ENCODE results near the gene PCNA. TPM values are rescaled to one million over a fixed set of nuclear protein-coding genes. Genes with fewer than 3 reads are reported as not detected.

The PCNA gene
- total RNA-seq, 4 donors from 2014 or later, result 18.3 to 56.7 (median 38.2) TPM

- Histone ChIP-seq H3K9me3 (no peaks in the 10 kb centered on the region), H3K27me3 (no peaks in the 10 kb centered on the region), H3K4me3 (no peak overlapping the region), H3K27ac (no peak overlapping the region), H3K4me1 (peaks cover 13 to 20% (median 16%) of the 10 kb centered on the region in 4 donors), H3K36me3 (no peaks in the 10 kb centered on the region)
- intact Hi-C loops (cut with DNase I; ENCODE audit: low total_unique reads), result no loop called here
- no peak for DNase-seq
- WGBS, 2 donors (ENCODE audit: low coverage in 1 of 2), result 77% methylated on average over 8 of the region's 8 CpGs; no CpG with 5 or more reads in 1 of the 2 donors
- in situ Hi-C loops (cut with MboI; ENCODE audit: low pct_ligation_motif_present in 1 of 4, low pct_unique_long_range_greater_than_20kb in 1 of 4, low sequenced_read_pairs in 3 of 4), result no loop called here
- TF ChIP-seq POLR2A (IDR thresholded peaks at IDR 0.05) (no peak), EP300 (IDR thresholded peaks at IDR 0.05; ENCODE audit: low read depth) (no peak), POLR2AphosphoS5 (IDR thresholded peaks at IDR 0.05) (no peak), CTCF (IDR thresholded peaks at IDR 0.05) (no peak)
These were observed 50.5 kb downstream of the PCNA start for GRCh38 chr20:5069141-5069806.

- in situ Hi-C loops (cut with MboI; ENCODE audit: low pct_ligation_motif_present in 1 of 4, low pct_unique_long_range_greater_than_20kb in 1 of 4, low sequenced_read_pairs in 3 of 4), result no loop called here
- H3K4me3 ChIP-seq, result no peak overlapping the region
- no peaks in the 10 kb centered on the region for H3K27me3 ChIP-seq
- no peaks in the 10 kb centered on the region for H3K9me3 ChIP-seq
- H3K36me3 ChIP-seq, result no peaks in the 10 kb centered on the region
- intact Hi-C loops (cut with DNase I; ENCODE audit: low total_unique reads), result no loop called here
- H3K27ac ChIP-seq, result no peak overlapping the region
- H3K4me1 ChIP-seq, result peaks cover 3 to 8% (median 5%) of the 10 kb centered on the region in 4 donors
- DNase-seq, result no peak
- 86 to 91% methylated on average over 6 to 9 of the region's 9 CpGs for WGBS, 2 donors (ENCODE audit: low coverage in 1 of 2)
- no peak for TF ChIP-seq CTCF (IDR thresholded peaks at IDR 0.05)
- no peak for TF ChIP-seq EP300 (IDR thresholded peaks at IDR 0.05; ENCODE audit: low read depth)
- TF ChIP-seq POLR2A (IDR thresholded peaks at IDR 0.05), result no peak
- TF ChIP-seq POLR2AphosphoS5 (IDR thresholded peaks at IDR 0.05), result no peak
These were observed 51.7 kb downstream of the PCNA start for GRCh38 chr20:5067877-5068645.

GRCh38 chr20:5065879-5066383 is 53.8 kb downstream of the PCNA start:
- DNase-seq, result peak; percentile 26
- H3K27ac ChIP-seq, result no peak overlapping the region

GRCh38 chr20:5065166-5065878 is 54.4 kb downstream of the PCNA start:
- Histone ChIP-seq H3K36me3 (no peaks in the 10 kb centered on the region), H3K27me3 (no peaks in the 10 kb centered on the region), H3K27ac (no peak overlapping the region), H3K4me1 (no peaks in the 10 kb centered on the region), H3K9me3 (no peaks in the 10 kb centered on the region), H3K4me3 (no peak overlapping the region)
- TF ChIP-seq CTCF (IDR thresholded peaks at IDR 0.05), result no peak
- TF ChIP-seq POLR2AphosphoS5 (IDR thresholded peaks at IDR 0.05), result no peak
- no peak for TF ChIP-seq EP300 (IDR thresholded peaks at IDR 0.05; ENCODE audit: low read depth)
- no peak for TF ChIP-seq POLR2A (IDR thresholded peaks at IDR 0.05)
- intact Hi-C loops (cut with DNase I; ENCODE audit: low total_unique reads), result no loop called here
- no peak for DNase-seq
- in situ Hi-C loops (cut with MboI; ENCODE audit: low pct_ligation_motif_present in 1 of 4, low pct_unique_long_range_greater_than_20kb in 1 of 4, low sequenced_read_pairs in 3 of 4), result no loop called here
- 73 to 88% methylated on average over 2 to 7 of the region's 7 CpGs for WGBS, 2 donors (ENCODE audit: low coverage in 1 of 2)

More at GRCh38 chr20:5065879-5066383, 53.8 kb downstream of the PCNA start:
- 61 to 87% methylated on average over 3 to 10 of the region's 10 CpGs for WGBS, 2 donors (ENCODE audit: low coverage in 1 of 2)
- in situ Hi-C loops (cut with MboI; ENCODE audit: low pct_ligation_motif_present in 1 of 4, low pct_unique_long_range_greater_than_20kb in 1 of 4, low sequenced_read_pairs in 3 of 4) (no loop called here), intact Hi-C loops (cut with DNase I; ENCODE audit: low total_unique reads) (no loop called here)
- Histone ChIP-seq H3K4me3 (no peak overlapping the region), H3K27me3 (no peaks in the 10 kb centered on the region), H3K9me3 (no peaks in the 10 kb centered on the region), H3K36me3 (no peaks in the 10 kb centered on the region), H3K4me1 (no peaks in the 10 kb centered on the region)
- TF ChIP-seq POLR2AphosphoS5 (IDR thresholded peaks at IDR 0.05), result no peak
- no peak for TF ChIP-seq EP300 (IDR thresholded peaks at IDR 0.05; ENCODE audit: low read depth)
- no peak for TF ChIP-seq POLR2A (IDR thresholded peaks at IDR 0.05)

Small RNA genes lying within 50 kb of the gene (small RNA-seq; reads per million reads assigned to genes)
- gene RF00019, result 0 reads per million in 4 donors
- 0 reads per million in 4 donors for gene RF00568
- gene RNA5SP474, result 0 to 0.48 (median 0) reads per million in 4 donors

Other genes with a start within 250 kb of the PCNA start
- 10 to 100 TPM in 1 of 4 donors, 1 to 10 TPM in 3; 5.0 to 11.6 (median 7.9) TPM for gene SLC23A2, start 118.4 kb downstream of the PCNA start, total RNA-seq
- gene TMEM230, start 6.9 kb downstream of the PCNA start, total RNA-seq, result 10 to 100 TPM; 10.1 to 83.4 (median 40.9) TPM
- gene CDS2, start 7.0 kb upstream of the PCNA start, total RNA-seq, result 10 to 100 TPM; 26.9 to 60.1 (median 30.3) TPM
- gene PROKR2, start 197.0 kb upstream of the PCNA start, total RNA-seq, result not detected

Data from transverse colon (tissue), 4 donors.